ENCODE results near the gene ADK.
"Not testable (repeated sequence)": the region's sequence is repeated elsewhere in the genome, so short reads cannot be mapped to it uniquely, and the experiment has no call there.

Gene ADK

DNA sequence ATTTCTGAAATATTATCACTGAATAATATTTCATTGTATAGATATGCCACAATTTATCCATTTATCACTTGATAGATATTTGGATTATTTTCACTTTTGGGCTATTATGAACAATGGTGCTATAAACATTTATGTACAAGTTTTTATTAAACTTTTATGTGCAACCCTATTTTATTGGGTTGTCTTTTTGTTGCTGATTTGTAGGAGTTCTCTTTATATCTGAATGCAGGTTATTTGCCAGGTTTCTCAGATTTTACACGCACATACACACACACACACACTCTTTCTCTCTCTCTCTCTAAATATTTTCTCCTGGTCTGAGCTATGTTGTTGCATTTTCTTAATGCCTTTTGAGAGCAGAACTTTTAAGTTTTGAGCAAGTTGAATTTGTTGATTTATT, 36.2 kb downstream of the ADK start:
- no peak for DNase-seq

DNA sequence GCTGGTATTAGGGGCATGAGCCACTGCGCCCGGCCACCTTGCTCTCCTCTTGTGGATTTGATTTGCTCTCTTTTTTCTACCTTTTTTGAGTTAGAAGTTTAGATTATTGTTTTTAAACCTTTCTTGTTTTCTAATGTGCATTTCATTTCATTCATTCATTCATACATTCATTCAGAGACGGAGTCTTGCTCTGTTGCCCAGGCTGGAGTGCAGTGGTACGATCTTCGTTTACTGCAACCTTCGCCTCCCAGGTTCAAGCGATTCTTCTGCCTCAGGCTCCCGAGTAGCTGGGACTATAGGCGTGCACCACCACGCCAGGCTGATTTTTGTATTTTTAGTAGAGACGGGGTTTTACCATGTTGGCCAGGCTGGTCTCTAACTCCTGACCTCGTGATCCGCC, 37.6 kb downstream of the ADK start:
- not testable (repeated sequence) for DNase-seq

- DNase-seq = no peak
Observed at GRCh38 chr10:74189999-74190421, 39.0 kb downstream of the ADK start.

GRCh38 chr10:74190494-74190893, 39.5 kb downstream of the ADK start:
- DNase-seq = no peak

DNA sequence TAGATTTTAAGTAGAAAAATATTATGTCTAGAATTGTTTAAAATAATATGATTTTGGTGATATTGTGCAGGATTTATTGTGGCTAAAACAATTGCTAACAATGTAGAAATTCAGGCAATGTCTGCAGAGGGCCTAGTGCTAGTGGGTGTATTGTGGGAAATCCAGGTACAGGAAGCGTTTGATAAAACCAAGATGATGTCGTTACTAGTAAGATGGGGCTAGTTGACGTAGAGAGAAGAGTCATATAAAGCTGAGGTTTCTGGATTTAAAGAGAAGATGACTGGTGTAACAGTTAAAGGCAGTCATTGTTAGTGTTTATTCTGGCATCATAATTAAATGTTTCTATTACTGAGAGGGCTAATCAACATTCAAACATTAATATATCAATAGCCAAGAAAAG, 43.5 kb downstream of the ADK start:
- DNase-seq = no peak

DNA sequence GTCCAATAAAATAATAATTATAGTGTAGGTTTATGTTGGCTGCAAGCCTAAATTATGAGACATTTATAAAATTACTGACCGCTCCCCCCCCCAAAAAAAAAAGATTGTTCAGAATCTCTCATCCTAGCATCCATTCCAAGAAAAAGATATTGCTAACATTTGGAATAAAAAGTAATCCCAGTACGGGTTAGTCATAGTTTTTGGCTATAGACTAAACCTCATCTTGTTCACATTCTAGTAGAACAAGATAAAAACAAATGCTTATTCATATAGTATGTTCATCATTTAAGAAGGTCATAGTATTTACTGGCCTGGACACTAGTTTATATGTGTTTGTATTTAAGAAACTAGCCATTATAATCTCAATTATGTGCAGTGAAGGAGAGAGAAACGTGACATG, 44.0 kb downstream of the ADK start:
- DNase-seq = no peak

DNA sequence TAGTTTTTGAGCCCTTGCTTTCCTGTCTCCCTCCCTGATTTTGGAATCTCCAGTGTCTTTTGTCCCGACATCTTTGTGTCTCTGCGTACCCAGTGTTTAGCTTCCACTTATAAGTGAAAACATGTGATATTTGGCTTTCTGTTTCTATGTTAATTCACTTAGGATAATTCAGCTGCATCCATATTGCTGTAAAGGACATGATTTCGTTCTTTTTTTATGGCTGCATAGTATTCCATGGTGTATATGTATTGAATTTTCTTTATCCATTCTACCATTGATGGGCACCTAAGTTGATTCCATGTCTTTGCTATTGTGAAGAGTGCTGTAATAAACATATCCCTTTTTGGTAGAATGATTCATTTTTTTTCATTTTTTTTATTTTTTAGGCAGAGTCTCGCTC, 48.3 kb downstream of the ADK start:
- DNase-seq = no peak

GRCh38 chr10:74202356-74202755, 51.3 kb downstream of the ADK start:
- no peak for DNase-seq

- DNase-seq = no peak
Observed at GRCh38 chr10:74206746-74207145, 55.7 kb downstream of the ADK start.

GRCh38 chr10:74207691-74208480, 56.9 kb downstream of the ADK start:
- DNase-seq = no peak

DNA sequence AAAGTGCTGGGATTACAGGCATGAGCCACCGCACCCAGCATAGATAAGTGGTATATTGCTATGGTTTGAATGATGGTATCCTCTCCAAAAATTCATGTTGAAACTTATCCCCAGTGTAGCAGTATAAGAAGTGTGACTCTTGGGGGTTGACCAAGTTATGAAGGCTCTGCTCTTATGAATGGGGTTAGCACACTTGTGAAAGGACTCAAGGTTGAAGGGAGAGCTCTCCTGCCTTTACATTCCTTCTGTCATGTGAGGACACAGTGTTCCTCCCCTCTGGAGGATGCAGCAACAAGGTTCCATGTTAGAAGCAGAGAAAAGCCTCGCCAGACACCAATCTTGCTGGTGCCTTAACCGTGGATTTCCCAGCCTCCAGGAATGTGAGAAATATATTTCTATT, 58.0 kb downstream of the ADK start:
- no peak for DNase-seq

DNA sequence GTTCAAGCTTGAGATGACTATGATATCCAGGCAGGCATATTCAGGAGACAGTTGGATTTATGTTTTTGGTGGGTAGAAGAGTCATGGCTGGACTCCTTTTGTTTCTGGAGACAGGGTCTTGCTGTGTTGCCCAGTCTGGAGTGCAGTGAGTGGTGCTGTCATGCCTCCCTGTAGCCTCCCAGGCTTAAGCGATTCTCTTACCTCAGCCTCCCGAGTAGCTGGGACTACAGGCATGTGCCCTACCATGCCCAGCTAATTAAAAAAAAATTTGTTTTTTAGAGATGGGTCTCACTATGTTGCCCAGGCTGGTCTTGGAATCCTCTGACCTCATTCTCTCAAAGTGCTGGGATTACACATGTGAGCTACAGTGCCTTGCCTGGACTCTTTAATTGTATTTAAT, 62.0 kb downstream of the ADK start:
- DNase-seq = no peak

- no peak for DNase-seq
Observed at GRCh38 chr10:74213571-74214162, 62.6 kb downstream of the ADK start.

- not testable (repeated sequence) for DNase-seq
Observed at GRCh38 chr10:74217110-74217509, 66.1 kb downstream of the ADK start.

DNA sequence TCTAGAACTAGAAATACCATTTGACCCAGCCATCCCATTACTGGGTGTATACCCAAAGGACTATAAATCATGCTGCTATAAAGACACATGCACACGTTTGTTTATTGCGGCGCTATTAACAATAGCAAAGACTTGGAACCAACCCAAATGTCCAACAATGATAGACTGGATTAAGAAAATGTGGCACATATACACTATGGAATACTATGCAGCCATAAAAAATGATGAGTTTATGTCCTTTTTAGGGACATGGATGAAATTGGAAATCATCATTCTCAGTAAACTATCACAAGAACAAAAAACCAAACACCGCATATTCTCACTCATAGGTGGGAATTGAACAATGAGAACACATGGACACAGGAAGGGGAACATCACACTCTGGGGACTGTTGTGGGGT, 71.4 kb downstream of the ADK start:
- not testable (repeated sequence) for DNase-seq

DNA sequence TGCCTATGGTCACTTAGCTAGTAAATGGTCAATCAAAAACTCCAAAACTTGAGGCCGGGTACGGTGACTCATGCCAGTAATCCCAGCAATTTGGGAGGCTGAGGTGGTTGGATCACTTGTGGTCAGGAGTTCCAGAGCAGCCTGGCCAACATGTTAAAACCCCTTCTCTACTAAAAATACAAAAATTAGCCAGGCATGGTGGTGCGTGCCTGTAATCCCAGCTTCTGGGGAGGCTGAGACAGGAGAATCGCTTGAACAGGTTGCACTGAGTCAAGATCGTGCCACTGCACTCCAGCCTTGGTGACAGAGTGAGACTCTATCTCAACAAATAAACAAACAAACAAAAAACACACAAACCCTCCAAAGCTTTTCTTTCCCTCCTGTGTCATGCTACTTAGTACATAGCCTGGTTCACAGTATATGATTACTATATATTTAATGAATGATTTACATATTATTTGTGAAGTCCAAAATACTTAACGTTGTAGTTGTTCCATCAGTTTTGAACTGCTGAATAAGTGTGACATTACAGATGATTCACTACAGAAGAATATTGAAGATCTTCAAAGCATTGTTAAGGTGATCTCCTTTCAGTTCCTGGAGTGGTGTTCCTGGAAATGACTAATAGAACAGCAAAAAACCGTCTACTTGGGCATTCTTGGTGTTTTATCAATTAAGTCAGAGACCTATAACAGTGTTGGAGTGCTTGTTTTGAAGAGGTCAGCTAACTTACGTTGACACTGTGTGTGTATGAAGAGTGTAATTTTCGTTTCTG, 72.9 kb downstream of the ADK start:
- DNase-seq = no peak

DNA sequence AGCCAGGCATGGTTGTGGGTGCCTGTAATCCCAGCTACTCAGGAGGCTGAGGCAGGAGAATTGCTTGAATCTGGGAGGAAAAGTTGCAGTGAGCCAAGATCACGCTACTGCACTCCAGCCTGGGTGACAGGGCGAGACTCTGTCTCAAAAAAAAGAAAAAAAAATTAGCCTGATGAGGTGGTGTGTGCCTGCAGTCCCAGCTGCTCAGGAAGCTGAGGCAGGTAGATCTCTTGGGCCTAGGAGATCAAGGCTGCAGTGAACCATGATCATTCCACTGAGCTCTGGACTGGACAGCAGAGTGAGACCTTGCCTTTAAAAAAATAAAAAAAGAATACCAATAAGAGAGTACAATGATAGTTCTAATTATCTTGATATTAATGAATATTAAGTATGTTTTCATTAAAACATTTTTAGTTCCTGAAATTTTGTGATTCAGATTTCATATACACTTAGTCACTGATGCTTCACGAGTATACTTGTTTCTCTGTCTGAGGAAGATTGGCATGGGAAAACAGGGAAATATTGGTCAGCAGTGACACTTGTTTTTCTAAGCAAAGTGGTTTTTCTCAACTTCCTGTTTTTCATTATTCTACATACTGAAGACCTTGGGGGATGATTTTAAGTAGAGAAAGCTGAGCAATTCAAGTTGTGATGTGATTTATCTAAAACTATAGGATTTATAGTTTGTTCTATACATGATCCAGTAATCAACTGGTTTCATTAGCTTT, 76.8 kb downstream of the ADK start:
- DNase-seq = no peak

- no peak for DNase-seq
Observed at GRCh38 chr10:74231375-74231774, 80.4 kb downstream of the ADK start.

DNA sequence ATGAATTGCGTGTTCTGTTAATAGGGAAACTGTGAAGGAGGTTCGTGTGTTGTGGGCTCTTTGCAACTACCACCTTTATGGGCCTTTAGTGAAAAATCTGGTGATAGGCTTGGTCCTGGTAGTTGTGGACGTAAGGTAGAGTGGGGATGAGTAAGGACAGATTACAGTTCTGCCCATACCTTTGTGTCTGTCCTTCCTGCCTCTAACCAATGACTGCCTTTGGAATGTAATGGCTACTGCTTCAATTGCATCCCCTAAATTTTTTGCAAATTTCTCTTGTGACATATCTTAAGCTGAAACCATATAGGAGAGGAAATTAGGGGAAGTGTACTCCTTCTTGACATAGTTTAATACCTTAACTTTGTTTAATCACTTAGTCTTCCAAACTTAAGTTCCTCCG, 82.3 kb downstream of the ADK start:
- DNase-seq = no peak

DNA sequence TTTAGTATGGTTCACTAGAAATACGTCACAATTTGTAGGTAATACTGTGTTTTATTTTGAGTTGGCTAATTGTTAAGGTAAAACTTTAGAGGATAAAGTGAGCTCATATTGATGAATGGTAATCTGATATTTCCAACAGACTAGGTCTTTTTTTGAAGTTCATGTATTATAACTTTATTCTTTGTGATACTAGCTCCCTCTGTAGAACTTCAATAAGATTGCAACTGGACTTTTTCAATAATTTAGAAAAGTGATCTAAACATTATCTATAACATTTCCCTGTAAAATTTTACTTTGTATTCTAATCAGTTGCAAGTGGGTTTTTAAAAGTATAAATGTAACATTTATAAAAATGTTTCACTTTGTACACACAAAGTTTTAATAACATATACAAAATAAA, 83.5 kb downstream of the ADK start:
- no peak for DNase-seq

- DNase-seq = no peak
Observed at GRCh38 chr10:74238031-74238431, 87.0 kb downstream of the ADK start.

- no peak for DNase-seq
Observed at GRCh38 chr10:74238516-74238915, 87.5 kb downstream of the ADK start.

- DNase-seq = no peak
Observed at GRCh38 chr10:74243067-74243466, 92.0 kb downstream of the ADK start.
